SK-N-SH (cell line): ENCODE data around the gene RFX1. TPM values are rescaled to one million over a fixed set of nuclear protein-coding genes. Genes with fewer than 3 reads are reported as not detected.

Source experiments
- CTCF ChIA-PET: fragments of 300-600, 350-600 bp; formaldehyde crosslinking; extraction: SDS; loops from one replicate; lab custom pipeline; 2021; lab: Yijun Ruan, JAX
- POLR2A ChIA-PET: fragments of 350-600 bp; sonication (Branson Sonifier 250); formaldehyde crosslinking; extraction: SDS; loops from one replicate; lab custom pipeline; 2020; ENCODE audit warnings: antibody characterized with exemption, inconsistent platforms; lab: Yijun Ruan, JAX
- DNase-seq: peaks from one replicate; pipeline ENCODE4 v3.0.0; 2012
- H2AFZ ChIP-seq: fragments of 200-600 bp; sonication (generic); 2 replicates; pipeline ENCODE4 v1.8.1; 2016; ENCODE audit warnings: antibody characterized with exemption, mild to moderate bottlenecking, low read depth
- H3F3A ChIP-seq: fragments of 200-600 bp; sonication (generic); replicated peaks from 2 replicates; pipeline ENCODE3; 2016; ENCODE audit warnings: antibody characterized with exemption, mild to moderate bottlenecking; ENCODE audit not compliant: insufficient read depth
- H3K27ac ChIP-seq, 2 experiments: fragments of 200-500 bp in 1 of 2; fragments of 200-600 bp in 1 of 2; sonication (Bioruptor generic) in 1 of 2; sonication (generic), shearing (Covaris generic) in 1 of 2; 2 replicates each; pipeline versions ENCODE4 v1.5.1 to v1.6.1; 2014 to 2016; ENCODE audit warnings: low read depth in 2 of 2, inconsistent platforms in 1 of 2, low read length in 1 of 2, mild to moderate bottlenecking in 1 of 2, mixed read lengths in 1 of 2
- H3K27me3 ChIP-seq: fragments of 200-600 bp; sonication (generic), shearing (Covaris generic); 2 replicates; pipeline ENCODE4 v1.6.1; 2016; ENCODE audit warnings: mixed run types; ENCODE audit not compliant: insufficient read depth
- H3K36me3 ChIP-seq, 2 experiments: fragments of 200-500 bp in 1 of 2; fragments of 200-600 bp in 1 of 2; sonication (Bioruptor generic) in 1 of 2; sonication (generic) in 1 of 2; replicated peaks in 1 of 2; 2 replicates each; pipeline versions ENCODE3 to v1.5.1; 2014 to 2016; ENCODE audit warnings: low read length in 1 of 2, mild to moderate bottlenecking in 1 of 2; ENCODE audit not compliant: insufficient read depth in 2 of 2, control insufficient read depth in 1 of 2
- H3K4me1 ChIP-seq, 2 experiments: fragments of 200-500 bp in 1 of 2; fragments of 200-600 bp in 1 of 2; sonication (Bioruptor generic) in 1 of 2; sonication (generic), shearing (Covaris generic) in 1 of 2; 2 replicates each; pipeline versions ENCODE4 v1.5.1 to v1.6.1; 2014 to 2016; ENCODE audit warnings: low read depth in 1 of 2, low read length in 1 of 2, mixed run types in 1 of 2; ENCODE audit not compliant: insufficient read depth in 2 of 2, control insufficient read depth in 1 of 2
- H3K4me2 ChIP-seq: fragments of 200-600 bp; sonication (generic), shearing (Covaris generic); 2 replicates; pipeline ENCODE4 v1.6.1; 2017; ENCODE audit warnings: mixed run types
- H3K4me3 ChIP-seq, 2 experiments: fragments of 200-500 bp in 1 of 2; fragments of 200-600 bp in 1 of 2; sonication (Bioruptor generic) in 1 of 2; sonication (generic), shearing (Covaris generic) in 1 of 2; 2 replicates each; pipeline versions ENCODE4 v1.5.1 to v1.8.1; 2014 to 2016; ENCODE audit warnings: low read depth in 2 of 2, inconsistent platforms in 1 of 2, low read length in 1 of 2, mild to moderate bottlenecking in 1 of 2, mixed read lengths in 1 of 2, moderate library complexity in 1 of 2
- H3K79me2 ChIP-seq: fragments of 200-600 bp; sonication (generic); 2 replicates; pipeline ENCODE4 v1.8.1; 2017; ENCODE audit warnings: mild to moderate bottlenecking; ENCODE audit not compliant: insufficient read depth
- H3K9ac ChIP-seq: fragments of 200-600 bp; sonication (generic); 2 replicates; pipeline ENCODE4 v1.6.1; 2017; ENCODE audit warnings: mixed run types
- H3K9me2 ChIP-seq: fragments of 200-600 bp; sonication (generic); 2 replicates; pipeline ENCODE4 v1.6.1; 2017; ENCODE audit warnings: mixed run types
- H3K9me3 ChIP-seq: fragments of 200-600 bp; sonication (generic); 2 replicates; pipeline ENCODE4 v1.6.1; 2017; ENCODE audit warnings: mixed run types, mild to moderate bottlenecking, moderate library complexity
- H4K20me1 ChIP-seq: fragments of 200-600 bp; sonication (generic); 2 replicates; pipeline ENCODE4 v1.6.1; 2017; ENCODE audit warnings: mild to moderate bottlenecking, mixed run types; ENCODE audit not compliant: insufficient read depth
- ELF1 ChIP-seq: IDR thresholded peaks from 2 replicates; pipeline ENCODE4 v1.4.0; 2012
- GABPA ChIP-seq: IDR thresholded peaks from 2 replicates; pipeline ENCODE4 v1.4.0; 2012; ENCODE audit warnings: low read depth, mild to moderate bottlenecking
- PBX3 ChIP-seq: IDR thresholded peaks from 2 replicates; pipeline ENCODE4; 2012
- RAD21 ChIP-seq: IDR thresholded peaks from 2 replicates; pipeline ENCODE4 v1.6.1; 2012; ENCODE audit warnings: mild to moderate bottlenecking, low read length
- RFX5 ChIP-seq: IDR thresholded peaks from 2 replicates; pipeline ENCODE4 v1.6.1; 2012; ENCODE audit warnings: mild to moderate bottlenecking, improper control_type of control experiment, low read length
- SMC3 ChIP-seq: IDR thresholded peaks from 2 replicates; pipeline ENCODE4 v1.6.1; 2012; ENCODE audit warnings: low read depth, low read length, improper control_type of control experiment
- TAF1 ChIP-seq: IDR thresholded peaks from 2 replicates; pipeline ENCODE4 v1.6.1; 2012; ENCODE audit warnings: low read depth, mild to moderate bottlenecking, low read length, moderate library complexity, borderline replicate concordance
- WGBS: methylation state at CpG from one replicate; pipeline ENCODE4 v1.1.6; 2017; ENCODE audit warnings: low lambda C conversion rate; 5-methylcytosine and 5-hydroxymethylcytosine counted together
- polyA plus RNA-seq, 3 experiments: library from polyadenylated mRNA; depleted of rRNA; stranded (reverse); fragments of >200 nt; gene quantifications; 2 replicates each; pipeline ENCODE4 v1.2.3, GENCODE V29; 2012
- TF ChIP-seq, protein P1 (sequence below): fragments of 200-600 bp; sonication (generic); IDR thresholded peaks from 2 replicates; pipeline ENCODE4 v1.6.1; 2017; ENCODE audit warnings: antibody characterized with exemption, mild to moderate bottlenecking, moderate library complexity

RFX1 gene
- polyA plus RNA-seq, 1 of the 3 experiments (the other 2 are of a cell fraction), result 1.5 TPM

DNA sequence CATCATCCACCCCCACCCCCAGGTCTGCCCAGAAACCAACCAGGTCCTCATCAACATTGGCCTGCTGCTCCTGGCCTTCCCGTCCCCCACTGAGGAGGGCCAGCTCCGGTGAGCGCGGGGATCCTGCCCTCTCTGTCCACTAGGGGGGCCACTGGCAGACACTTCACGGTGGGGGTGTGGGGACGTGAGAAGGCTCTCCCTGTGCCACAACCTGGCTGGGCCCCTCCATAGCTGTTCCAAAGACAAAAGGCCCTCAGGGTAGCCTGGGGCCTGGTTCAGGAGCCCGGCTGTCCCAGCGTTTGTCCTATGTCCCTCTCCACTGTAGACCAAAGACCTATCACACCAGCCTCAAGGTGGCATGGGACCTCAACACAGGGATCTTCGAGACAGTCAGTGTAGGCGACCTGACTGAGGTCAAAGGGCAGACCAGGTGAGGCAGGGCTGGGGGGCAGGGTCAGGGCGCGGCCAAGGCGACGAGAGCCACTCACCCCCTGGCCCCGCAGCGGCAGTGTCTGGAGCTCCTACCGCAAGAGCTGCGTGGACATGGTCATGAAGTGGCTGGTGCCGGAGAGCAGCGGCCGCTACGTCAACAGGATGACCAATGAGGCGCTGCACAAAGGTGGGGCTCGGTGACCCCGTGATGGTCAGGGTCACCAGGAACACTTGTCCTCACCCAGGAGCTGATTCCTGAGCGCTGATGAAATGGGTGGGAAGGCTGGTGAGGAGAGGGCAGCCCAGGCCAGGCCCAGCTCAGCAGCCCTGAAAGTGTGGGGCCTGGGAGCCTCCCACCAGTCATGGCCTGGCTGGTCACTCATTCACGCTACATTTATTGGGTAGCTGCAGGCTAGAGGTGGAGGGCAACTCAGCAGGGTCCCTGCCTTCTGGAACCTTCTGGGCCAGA, 45.9 kb downstream of the RFX1 start:
- TF ChIP-seq, protein P1, sequence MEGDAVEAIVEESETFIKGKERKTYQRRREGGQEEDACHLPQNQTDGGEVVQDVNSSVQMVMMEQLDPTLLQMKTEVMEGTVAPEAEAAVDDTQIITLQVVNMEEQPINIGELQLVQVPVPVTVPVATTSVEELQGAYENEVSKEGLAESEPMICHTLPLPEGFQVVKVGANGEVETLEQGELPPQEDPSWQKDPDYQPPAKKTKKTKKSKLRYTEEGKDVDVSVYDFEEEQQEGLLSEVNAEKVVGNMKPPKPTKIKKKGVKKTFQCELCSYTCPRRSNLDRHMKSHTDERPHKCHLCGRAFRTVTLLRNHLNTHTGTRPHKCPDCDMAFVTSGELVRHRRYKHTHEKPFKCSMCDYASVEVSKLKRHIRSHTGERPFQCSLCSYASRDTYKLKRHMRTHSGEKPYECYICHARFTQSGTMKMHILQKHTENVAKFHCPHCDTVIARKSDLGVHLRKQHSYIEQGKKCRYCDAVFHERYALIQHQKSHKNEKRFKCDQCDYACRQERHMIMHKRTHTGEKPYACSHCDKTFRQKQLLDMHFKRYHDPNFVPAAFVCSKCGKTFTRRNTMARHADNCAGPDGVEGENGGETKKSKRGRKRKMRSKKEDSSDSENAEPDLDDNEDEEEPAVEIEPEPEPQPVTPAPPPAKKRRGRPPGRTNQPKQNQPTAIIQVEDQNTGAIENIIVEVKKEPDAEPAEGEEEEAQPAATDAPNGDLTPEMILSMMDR, result peak; percentile 42
- TF ChIP-seq GABPA, result no peak
- TF ChIP-seq ELF1, result no peak
- TF ChIP-seq SMC3, result peak; percentile 11; the same call in 1 of the 2 replicates
- no peak overlapping the region for H3K4me2 ChIP-seq
- no peaks in the 10 kb centered on the region for H4K20me1 ChIP-seq
- POLR2A ChIA-PET, result interaction anchor here (1.1 kb wide), 1 partner anchor 10 kb away, joined by 5 read pairs; no protein-coding TSS in a partner anchor
- no peaks in the 10 kb centered on the region for H3K9me2 ChIP-seq
- H3K27me3 ChIP-seq, result no peaks in the 10 kb centered on the region
- no peaks in the 10 kb centered on the region for H3K9me3 ChIP-seq
- H3K4me3 ChIP-seq, result no peak overlapping the region
- H3K4me1 ChIP-seq, result peaks cover 0 to 9% of the 10 kb centered on the region in 2 experiments; a peak in 1 of 4 replicates
- H3K79me2 ChIP-seq, result peaks cover 10% of the 10 kb centered on the region; the same call in 1 of the 2 replicates
- H3F3A ChIP-seq, result peaks cover 7% of the 10 kb centered on the region
- H3K9ac ChIP-seq, result no peak overlapping the region
- no peak overlapping the region for H2AFZ ChIP-seq
- CTCF ChIA-PET, result interaction anchor here (0.6 to 2.2 kb wide), 9 partner anchors 19 to 80 kb away, joined by 3 to 10 read pairs (median 5); partner anchors contain the start of genes IL27RA and PODNL1
- peak; percentile 84 for DNase-seq
- peaks cover 1 to 51% of the 10 kb centered on the region in 2 experiments for H3K36me3 ChIP-seq
- H3K27ac ChIP-seq, result no peak overlapping the region
- 100% methylated on average over 3 of the region's 27 CpGs for WGBS

DNA sequence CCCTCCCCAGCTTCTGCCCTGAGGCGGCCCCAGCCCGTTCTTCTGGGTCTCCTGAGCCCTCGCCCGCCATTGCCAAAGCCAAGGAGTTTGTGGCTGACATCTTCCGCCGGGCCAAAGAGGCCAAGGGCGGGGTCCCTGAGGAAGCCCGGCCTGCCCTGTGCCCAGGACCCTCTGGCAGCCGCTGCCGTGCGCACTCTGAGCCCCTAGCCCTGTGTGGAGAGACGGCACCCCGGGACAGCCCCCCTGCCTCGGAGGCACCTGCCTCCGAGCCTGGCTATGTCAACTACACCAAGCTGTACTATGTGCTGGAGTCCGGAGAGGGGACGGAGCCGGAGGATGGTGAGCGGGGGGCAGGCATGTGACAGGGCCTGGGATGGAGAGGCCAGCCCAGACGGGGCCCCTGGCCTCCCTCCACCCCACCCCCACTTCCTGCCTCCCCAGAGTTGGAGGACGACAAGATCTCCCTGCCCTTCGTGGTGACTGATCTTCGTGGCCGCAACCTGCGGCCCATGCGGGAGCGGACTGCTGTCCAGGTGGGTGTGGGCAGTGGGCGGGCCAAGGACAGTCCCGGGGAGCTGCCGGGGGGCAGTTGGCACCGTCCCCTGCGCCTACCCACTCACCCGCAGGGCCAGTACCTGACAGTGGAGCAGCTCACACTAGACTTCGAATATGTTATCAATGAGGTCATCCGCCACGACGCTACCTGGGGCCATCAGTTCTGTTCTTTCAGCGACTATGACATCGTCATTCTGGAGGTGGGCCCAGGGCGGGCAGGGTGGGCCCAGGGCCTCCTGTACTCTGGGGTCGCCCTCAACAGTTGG, 46.8 kb downstream of the RFX1 start:
- peaks cover 0 to 9% of the 10 kb centered on the region in 2 experiments; a peak in 1 of 4 replicates for H3K4me1 ChIP-seq
- 94% methylated on average over 15 of the region's 41 CpGs for WGBS
- peaks cover 5% of the 10 kb centered on the region for H3F3A ChIP-seq
- H3K9me2 ChIP-seq, result no peaks in the 10 kb centered on the region
- POLR2A ChIA-PET, result interaction anchor here (0.6 to 1.3 kb wide), 2 partner anchors 20 to 45 kb away, joined by 3 to 6 read pairs; no protein-coding TSS in a partner anchor
- CTCF ChIA-PET, result interaction anchor here (0.6 to 2.1 kb wide), 9 partner anchors 12 to 79 kb away, joined by 3 to 6 read pairs (median 3); partner anchors contain the start of genes IL27RA and PODNL1
- H3K9me3 ChIP-seq, result no peaks in the 10 kb centered on the region
- H3K27me3 ChIP-seq, result no peaks in the 10 kb centered on the region
- no peak for DNase-seq
- H3K27ac ChIP-seq, result peak overlapping the region in 1 of 2 experiments; percentile 8; a peak in 1 of 4 replicates
- peaks cover 19% of the 10 kb centered on the region; the same call in 1 of the 2 replicates for H3K79me2 ChIP-seq
- no peak for TF ChIP-seq PBX3
- no peak for TF ChIP-seq RFX5
- TF ChIP-seq TAF1, result no peak
- no peak for TF ChIP-seq RAD21
- peaks cover 9 to 54% of the 10 kb centered on the region in 2 experiments for H3K36me3 ChIP-seq
- H2AFZ ChIP-seq, result no peak overlapping the region
- H3K4me3 ChIP-seq, result no peak overlapping the region
- H3K4me2 ChIP-seq, result no peak overlapping the region
- no peaks in the 10 kb centered on the region for H4K20me1 ChIP-seq
- no peak overlapping the region for H3K9ac ChIP-seq
